Measurements from ENCODE around the gene ERC2.

The ERC2 gene

DNA sequence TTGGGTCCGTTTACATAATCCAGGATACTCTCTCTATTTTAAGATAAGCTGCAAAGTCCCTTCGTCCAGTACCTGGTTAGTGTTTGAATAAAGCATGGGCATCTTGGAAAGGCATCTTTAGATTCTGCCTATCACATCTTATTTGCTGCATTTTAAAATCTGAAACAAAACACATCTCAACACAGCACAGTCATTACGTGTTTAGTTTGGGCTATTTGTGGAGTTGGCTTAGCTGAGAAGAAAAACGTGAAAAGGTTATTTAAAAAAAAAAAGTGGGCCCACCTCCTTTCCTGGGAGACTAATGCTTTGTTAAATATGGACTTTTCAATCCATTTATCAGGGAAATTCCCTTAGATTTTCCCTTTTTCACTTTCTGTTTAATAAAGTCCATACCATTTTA is 806.7 kb downstream of the ERC2 start:
- TF ChIP-seq, protein P1, sequence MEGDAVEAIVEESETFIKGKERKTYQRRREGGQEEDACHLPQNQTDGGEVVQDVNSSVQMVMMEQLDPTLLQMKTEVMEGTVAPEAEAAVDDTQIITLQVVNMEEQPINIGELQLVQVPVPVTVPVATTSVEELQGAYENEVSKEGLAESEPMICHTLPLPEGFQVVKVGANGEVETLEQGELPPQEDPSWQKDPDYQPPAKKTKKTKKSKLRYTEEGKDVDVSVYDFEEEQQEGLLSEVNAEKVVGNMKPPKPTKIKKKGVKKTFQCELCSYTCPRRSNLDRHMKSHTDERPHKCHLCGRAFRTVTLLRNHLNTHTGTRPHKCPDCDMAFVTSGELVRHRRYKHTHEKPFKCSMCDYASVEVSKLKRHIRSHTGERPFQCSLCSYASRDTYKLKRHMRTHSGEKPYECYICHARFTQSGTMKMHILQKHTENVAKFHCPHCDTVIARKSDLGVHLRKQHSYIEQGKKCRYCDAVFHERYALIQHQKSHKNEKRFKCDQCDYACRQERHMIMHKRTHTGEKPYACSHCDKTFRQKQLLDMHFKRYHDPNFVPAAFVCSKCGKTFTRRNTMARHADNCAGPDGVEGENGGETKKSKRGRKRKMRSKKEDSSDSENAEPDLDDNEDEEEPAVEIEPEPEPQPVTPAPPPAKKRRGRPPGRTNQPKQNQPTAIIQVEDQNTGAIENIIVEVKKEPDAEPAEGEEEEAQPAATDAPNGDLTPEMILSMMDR (IDR thresholded peaks at IDR 0.05; ENCODE audit: low read depth, low read length): no peak
- Histone ChIP-seq H3K27ac (no peak overlapping the region), H3K4me3 (ENCODE audit: low read depth, low read length) (no peak overlapping the region), H3K36me3 (no peaks in the 10 kb centered on the region), H3K27me3 (ENCODE audit: insufficient read depth, low read depth, severe bottlenecking) (no peaks in the 10 kb centered on the region), H3K9me3 (ENCODE audit: severe bottlenecking) (no peaks in the 10 kb centered on the region)
- no peak for DNase-seq

GRCh38 chr3:55661141-55661540 is 807.1 kb downstream of the ERC2 start:
- DNase-seq: no peak
- Histone ChIP-seq H3K9me3 (ENCODE audit: severe bottlenecking) (no peaks in the 10 kb centered on the region), H3K36me3 (no peaks in the 10 kb centered on the region), H3K27me3 (ENCODE audit: insufficient read depth, low read depth, severe bottlenecking) (no peaks in the 10 kb centered on the region), H3K27ac (no peak overlapping the region), H3K4me3 (ENCODE audit: low read depth, low read length) (no peak overlapping the region)
- TF ChIP-seq, protein P1 (IDR thresholded peaks at IDR 0.05; ENCODE audit: low read depth, low read length): no peak

DNA sequence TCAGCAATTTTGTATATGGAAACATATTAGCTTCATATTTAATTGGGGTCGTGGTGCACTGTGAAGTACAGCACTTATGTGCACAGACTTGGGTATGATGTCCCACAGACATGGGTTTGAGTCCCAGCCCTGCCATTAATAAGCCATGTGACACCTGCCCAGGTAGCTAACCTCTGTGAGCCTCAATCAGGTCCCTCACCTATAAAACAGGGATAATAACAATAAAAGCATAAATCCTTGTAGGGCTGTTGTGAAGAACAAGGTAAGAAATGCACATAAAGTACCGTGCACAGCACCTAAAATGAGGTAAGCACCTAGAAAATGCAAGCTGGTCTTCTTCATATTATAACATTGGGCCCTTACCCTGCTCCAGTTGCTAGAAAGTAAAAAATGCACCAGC is 807.6 kb downstream of the ERC2 start:
- no peaks in the 10 kb centered on the region for H3K9me3 ChIP-seq (ENCODE audit: severe bottlenecking)
- H3K27me3 ChIP-seq (ENCODE audit: insufficient read depth, low read depth, severe bottlenecking): no peaks in the 10 kb centered on the region
- TF ChIP-seq, protein P1 (IDR thresholded peaks at IDR 0.05; ENCODE audit: low read depth, low read length): no peak
- no peak overlapping the region for H3K4me3 ChIP-seq (ENCODE audit: low read depth, low read length)
- no peak for DNase-seq
- no peak overlapping the region for H3K27ac ChIP-seq
- H3K36me3 ChIP-seq: no peaks in the 10 kb centered on the region

DNA sequence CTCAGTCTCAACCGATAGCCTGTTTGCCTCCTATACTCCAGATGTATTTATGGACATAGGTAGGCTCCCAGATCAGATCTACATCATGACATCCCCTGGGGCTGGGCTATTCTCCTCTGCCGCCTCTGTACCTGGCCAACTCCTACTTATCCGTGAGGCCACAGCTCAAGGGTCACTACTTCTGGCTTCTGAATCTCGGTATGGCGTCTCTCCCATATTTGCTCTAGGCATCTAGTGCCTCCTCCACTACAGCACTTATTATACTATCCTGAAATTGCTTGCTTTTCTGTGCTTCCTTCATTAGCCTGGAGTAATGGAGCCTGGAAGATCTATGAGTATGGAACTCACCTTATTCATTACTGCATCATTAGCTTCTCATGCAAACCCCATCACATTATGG is 808.6 kb downstream of the ERC2 start:
- no peak overlapping the region for H3K27ac ChIP-seq

GRCh38 chr3:55658690-55659562 is 809.3 kb downstream of the ERC2 start:
- Histone ChIP-seq H3K27me3 (ENCODE audit: insufficient read depth, low read depth, severe bottlenecking) (no peaks in the 10 kb centered on the region), H3K27ac (no peak overlapping the region), H3K4me3 (ENCODE audit: low read depth, low read length) (no peak overlapping the region), H3K9me3 (ENCODE audit: severe bottlenecking) (no peaks in the 10 kb centered on the region), H3K36me3 (no peaks in the 10 kb centered on the region)
- TF ChIP-seq, protein P1 (IDR thresholded peaks at IDR 0.05; ENCODE audit: low read depth, low read length): no peak
- DNase-seq: peak; percentile 34

More for the DNA sequence above, 808.6 kb downstream of the ERC2 start:
- H3K27me3 ChIP-seq (ENCODE audit: insufficient read depth, low read depth, severe bottlenecking): no peaks in the 10 kb centered on the region
- H3K36me3 ChIP-seq: no peaks in the 10 kb centered on the region
- TF ChIP-seq, protein P1 (IDR thresholded peaks at IDR 0.05; ENCODE audit: low read depth, low read length): no peak
- no peak overlapping the region for H3K4me3 ChIP-seq (ENCODE audit: low read depth, low read length)
- no peak for DNase-seq
- no peaks in the 10 kb centered on the region for H3K9me3 ChIP-seq (ENCODE audit: severe bottlenecking)

Measured in WERI-Rb-1 (cell line).